COR-L47 (cell line): ENCODE results near the gene SCAF1.

Source experiments
- DNase-seq: peaks from one replicate; lab custom pipeline; 2025; lab: John Stamatoyannopoulos, UW

Gene SCAF1

GRCh38 chr19:49646586-49646985, 4.6 kb downstream of the SCAF1 start:
- DNase-seq: no peak

- no peak for DNase-seq
Observed at GRCh38 chr19:49651029-49651819, 9.2 kb downstream of the SCAF1 start.

GRCh38 chr19:49651820-49652550, 10.0 kb downstream of the SCAF1 start:
- no peak for DNase-seq

GRCh38 chr19:49652551-49653465, 10.8 kb downstream of the SCAF1 start:
- no peak for DNase-seq

GRCh38 chr19:49653466-49653806, 11.4 kb downstream of the SCAF1 start:
- no peak for DNase-seq

GRCh38 chr19:49654581-49654980, 12.6 kb downstream of the SCAF1 start:
- no peak for DNase-seq

GRCh38 chr19:49655570-49656455, 13.8 kb downstream of the SCAF1 start:
- DNase-seq: no peak

- no peak for DNase-seq
Observed at GRCh38 chr19:49656456-49657109, 14.6 kb downstream of the SCAF1 start.

- no peak for DNase-seq
Observed at GRCh38 chr19:49657493-49658138, 15.6 kb downstream of the SCAF1 start.

- DNase-seq: no peak
Observed at GRCh38 chr19:49658139-49658517, 16.1 kb downstream of the SCAF1 start.

- no peak for DNase-seq
Observed at GRCh38 chr19:49658566-49659442, 16.8 kb downstream of the SCAF1 start.

- DNase-seq: no peak
Observed at GRCh38 chr19:49660338-49660961, 18.4 kb downstream of the SCAF1 start.

GRCh38 chr19:49662011-49662410, 20.0 kb downstream of the SCAF1 start:
- no peak for DNase-seq

- no peak for DNase-seq
Observed at GRCh38 chr19:49663224-49663623, 21.2 kb downstream of the SCAF1 start.

- peak; percentile 80 for DNase-seq
Observed at GRCh38 chr19:49664171-49665035, 22.4 kb downstream of the SCAF1 start.

- DNase-seq: no peak
Observed at GRCh38 chr19:49665036-49665350, 23.0 kb downstream of the SCAF1 start.

GRCh38 chr19:49665351-49666119, 23.5 kb downstream of the SCAF1 start, which contains the start of the genes BCL2L12 and IRF3:
TSS of gene BCL2L12 (plus strand) at chr19:49665933. CDS start at chr19:49666693, 760 bp downstream.
TSS of gene IRF3 (minus strand) at chr19:49665857. CDS start at chr19:49664838, 1,019 bp downstream.
- DNase-seq: peak; percentile 89
